IMR-90 (cell line): Measurements from ENCODE around the gene IQGAP2. TPM values are rescaled to one million over a fixed set of nuclear protein-coding genes. Genes with fewer than 3 reads are reported as not detected.

Experiments
- ATAC-seq: fragments of 200-7000 bp; cut with Tn5 transposase; 2 replicates; pipeline ENCODE4 v1.9.1; 2020; ENCODE audit warnings: low read depth, mild to moderate bottlenecking, moderate library complexity
- BruUV-seq: library from RNA; stranded (reverse); fragments of 400-500 nt; replicated peaks from 2 replicates; lab custom pipeline; 2021; lab: Mats Ljungman, UMichigan
- CTCF ChIA-PET: fragments of 300-600 bp; formaldehyde crosslinking; extraction: SDS; loops from one replicate; lab custom pipeline; 2021; ENCODE audit warnings: antibody characterized with exemption; lab: Yijun Ruan, JAX
- POLR2A ChIA-PET: fragments of 300-600 bp; sonication (Branson Sonifier 250); formaldehyde crosslinking; loops from one replicate; lab custom pipeline; 2022; ENCODE audit warnings: antibody characterized with exemption; ENCODE audit not compliant: unreplicated experiment; lab: Charles Lee
- DNase-seq: peaks from one replicate; pipeline ENCODE4 v3.0.0; 2013
- H2AFZ ChIP-seq: replicated peaks from 2 replicates; pipeline ENCODE3; 2013; ENCODE audit warnings: low read length, mild to moderate bottlenecking; ENCODE audit not compliant: poor library complexity
- H2AK5ac ChIP-seq: 2 replicates; pipeline ENCODE4 v1.6.1; 2013; ENCODE audit warnings: low read depth, low read length, inconsistent platforms
- H2AK9ac ChIP-seq: replicated peaks from 2 replicates; pipeline ENCODE3; 2013; ENCODE audit warnings: mild to moderate bottlenecking, low read depth, low read length, moderate library complexity; ENCODE audit not compliant: poor library complexity
- H2BK120ac ChIP-seq: 2 replicates; pipeline ENCODE4 v1.6.1; 2013; ENCODE audit warnings: low read depth, low read length, inconsistent platforms
- H2BK15ac ChIP-seq: 3 replicates; pipeline ENCODE4 v1.6.1; 2013; ENCODE audit warnings: low read depth, low read length, inconsistent platforms
- H2BK20ac ChIP-seq: 2 replicates; pipeline ENCODE4 v1.6.1; 2013; ENCODE audit warnings: low read depth, mild to moderate bottlenecking, inconsistent platforms, low read length, moderate library complexity
- H2BK5ac ChIP-seq: 2 replicates; pipeline ENCODE4 v1.6.1; 2013; ENCODE audit warnings: mild to moderate bottlenecking, low read depth, low read length, inconsistent platforms; ENCODE audit not compliant: poor library complexity, severe bottlenecking
- H3K14ac ChIP-seq: replicated peaks from 2 replicates; pipeline ENCODE4 v1.6.1; 2013; ENCODE audit warnings: low read depth, low read length, inconsistent platforms
- H3K18ac ChIP-seq: 2 replicates; pipeline ENCODE4 v1.6.1; 2013; ENCODE audit warnings: low read depth, low read length, control low read depth
- H3K23ac ChIP-seq: 2 replicates; pipeline ENCODE4 v1.6.1; 2013; ENCODE audit warnings: low read depth, low read length, inconsistent platforms
- H3K27ac ChIP-seq: 2 replicates; pipeline ENCODE4 v1.5.1; 2013; ENCODE audit warnings: mild to moderate bottlenecking, control low read depth, low read length; ENCODE audit not compliant: insufficient read depth
- H3K27me3 ChIP-seq: 2 replicates; pipeline ENCODE4 v1.6.1; 2013; ENCODE audit warnings: low read length; ENCODE audit not compliant: control insufficient read depth, insufficient read depth
- H3K36me3 ChIP-seq: 2 replicates; pipeline ENCODE4 v1.6.1; 2013; ENCODE audit warnings: low read length, mixed read lengths; ENCODE audit not compliant: control insufficient read depth, insufficient read depth
- H3K4ac ChIP-seq: 2 replicates; pipeline ENCODE4 v1.6.1; 2013; ENCODE audit warnings: low read depth, low read length, inconsistent platforms
- H3K4me1 ChIP-seq: 2 replicates; pipeline ENCODE4 v1.6.1; 2013; ENCODE audit warnings: low read length, mixed read lengths; ENCODE audit not compliant: control insufficient read depth, insufficient read depth
- H3K4me2 ChIP-seq: 2 replicates; pipeline ENCODE4 v1.6.1; 2013; ENCODE audit warnings: low read depth, mild to moderate bottlenecking, control low read depth, low read length, moderate library complexity
- H3K4me3 ChIP-seq: 2 replicates; pipeline ENCODE4 v1.5.1; 2013; ENCODE audit warnings: low read depth, mild to moderate bottlenecking, control low read depth, low read length, moderate library complexity; ENCODE audit not compliant: insufficient read depth
- H3K56ac ChIP-seq: 2 replicates; pipeline ENCODE4 v1.6.1; 2013; ENCODE audit warnings: low read length, inconsistent platforms; ENCODE audit not compliant: insufficient read depth; ENCODE audit errors: extremely low read depth
- H3K79me1 ChIP-seq, 2 experiments: 2 replicates each; pipeline ENCODE4 v1.6.1; 2013; ENCODE audit warnings: low read length in 2 of 2, inconsistent platforms in 1 of 2, low read depth in 1 of 2
- H3K9ac ChIP-seq: 2 replicates; pipeline ENCODE4 v1.6.1; 2013; ENCODE audit warnings: low read depth, low read length, control low read depth
- H3K9me1 ChIP-seq: 2 replicates; pipeline ENCODE4 v1.6.1; 2013; ENCODE audit warnings: low read length, inconsistent platforms; ENCODE audit not compliant: insufficient read depth
- H3K9me3 ChIP-seq: 2 replicates; pipeline ENCODE4 v1.6.1; 2013; ENCODE audit warnings: low read length; ENCODE audit not compliant: control insufficient read depth, insufficient read depth
- H4K20me1 ChIP-seq: 2 replicates; pipeline ENCODE4 v1.6.1; 2013; ENCODE audit warnings: low read length, inconsistent platforms; ENCODE audit not compliant: insufficient read depth
- H4K5ac ChIP-seq: 2 replicates; pipeline ENCODE4 v1.6.1; 2013; ENCODE audit warnings: mild to moderate bottlenecking, low read depth, low read length, control low read depth
- H4K8ac ChIP-seq, 2 experiments: 2 replicates each; pipeline ENCODE4 v1.6.1; 2013; ENCODE audit warnings: low read depth in 2 of 2, low read length in 2 of 2, control low read depth in 1 of 2, inconsistent platforms in 1 of 2
- H4K91ac ChIP-seq: 2 replicates; pipeline ENCODE4 v1.6.1; 2013; ENCODE audit warnings: low read depth, low read length, inconsistent platforms; ENCODE audit not compliant: insufficient read depth
- CEBPB ChIP-seq: IDR thresholded peaks from 2 replicates; pipeline ENCODE4 v1.6.1; 2012; ENCODE audit warnings: low read depth, low read length, improper control_type of control experiment
- CHD1 ChIP-seq: IDR thresholded peaks from 2 replicates; pipeline ENCODE4 v1.6.1; 2012; ENCODE audit warnings: low read depth, low read length, improper control_type of control experiment
- CTCF ChIP-seq: conservative IDR thresholded peaks from 2 replicates; pipeline ENCODE4 v1.5.1; 2012; ENCODE audit warnings: mild to moderate bottlenecking, low read depth, low read length, improper control_type of control experiment
- ELK1 ChIP-seq: fragments of 150-350 bp; IDR thresholded peaks from 2 replicates; pipeline ENCODE4 v1.6.1; 2016; ENCODE audit warnings: low read depth, mild to moderate bottlenecking, low read length, moderate library complexity, borderline replicate concordance
- FOS ChIP-seq: fragments of 150-350 bp; IDR thresholded peaks from 2 replicates; pipeline ENCODE4 v1.6.1; 2016; ENCODE audit warnings: low read depth, low read length
- MAFK ChIP-seq: IDR thresholded peaks from 2 replicates; pipeline ENCODE4 v1.6.1; 2012; ENCODE audit warnings: low read depth, low read length, improper control_type of control experiment
- MAZ ChIP-seq: IDR thresholded peaks from 2 replicates; pipeline ENCODE4 v1.6.1; 2012; ENCODE audit warnings: low read depth, mild to moderate bottlenecking, low read length, improper control_type of control experiment, moderate library complexity, borderline replicate concordance
- MXI1 ChIP-seq: IDR thresholded peaks from 2 replicates; pipeline ENCODE4 v1.6.1; 2012; ENCODE audit warnings: low read depth, mild to moderate bottlenecking, low read length, moderate library complexity, borderline replicate concordance
- NFE2L2 ChIP-seq: fragments of 150-350 bp; IDR thresholded peaks from 2 replicates; pipeline ENCODE4 v1.6.1; 2016; ENCODE audit warnings: low read depth, mild to moderate bottlenecking, low read length
- POLR2A ChIP-seq: IDR thresholded peaks from 2 replicates; pipeline ENCODE4 v1.6.1; 2012; ENCODE audit warnings: mild to moderate bottlenecking, low read depth, low read length
- RAD21 ChIP-seq: IDR thresholded peaks from 2 replicates; pipeline ENCODE4 v1.6.1; 2012; ENCODE audit warnings: low read length, improper control_type of control experiment
- RCOR1 ChIP-seq: IDR thresholded peaks from 2 replicates; pipeline ENCODE4 v1.6.1; 2012; ENCODE audit warnings: mild to moderate bottlenecking, low read length, improper control_type of control experiment; ENCODE audit not compliant: insufficient replicate concordance
- RFX5 ChIP-seq: IDR thresholded peaks from 2 replicates; pipeline ENCODE4 v1.8.0; 2012; ENCODE audit warnings: low read depth, mild to moderate bottlenecking, low read length, moderate library complexity
- SMC3 ChIP-seq: fragments of 150-350 bp; IDR thresholded peaks from 2 replicates; pipeline ENCODE4 v1.6.1; 2016; ENCODE audit warnings: low read depth, mild to moderate bottlenecking, antibody characterized with exemption, low read length, moderate library complexity
- USF2 ChIP-seq: fragments of 150-350 bp; IDR thresholded peaks from 2 replicates; pipeline ENCODE4 v1.6.1; 2017; ENCODE audit warnings: mild to moderate bottlenecking, antibody characterized with exemption, low read length, low read depth
- WGBS, 2 experiments: methylation state at CpG; one replicate each; pipeline versions ENCODE4 v1.1.5 to v1.1.7; 2013; ENCODE audit warnings: missing lambda C conversion rate in 2 of 2; ENCODE audit not compliant: insufficient read length in 1 of 2; ENCODE audit errors: extremely low coverage in 2 of 2; 5-methylcytosine and 5-hydroxymethylcytosine counted together
- dilution Hi-C: fragments of 300-500 bp; cut with HindIII; formaldehyde crosslinking; loops from one replicate; pipeline ENCODE4 v1.14.3; 2018; ENCODE audit warnings: low sequenced_read_pairs; ENCODE audit not compliant: unreplicated experiment
- in situ Hi-C: fragments of 300-500 bp; cut with MboI; formaldehyde crosslinking; loops from 3 replicates; pipeline ENCODE4 v1.14.3; 2019; ENCODE audit warnings: low sequenced_read_pairs, inconsistent platforms, mixed read lengths
- intact Hi-C: fragments of 100-400 bp; cut with micrococcal nuclease; formaldehyde crosslinking; loops from 2 replicates; pipeline ENCODE4 v1.10.0; 2022
- polyA plus RNA-seq, 3 experiments: library from polyadenylated mRNA; depleted of rRNA; stranded (reverse); fragments of >200 nt; gene quantifications; 2 replicates each; pipeline ENCODE4 v1.2.3, GENCODE V29; 2012; ENCODE audit warnings: low replicate concordance in 1 of 3
- total RNA-seq: library from RNA; depleted of rRNA; stranded (reverse); fragments of >200 nt; gene quantifications from 2 replicates; pipeline ENCODE4 v1.2.3, GENCODE V29; 2012

The IQGAP2 gene
- total and polyA plus RNA-seq, 2 of the 4 experiments (the other 2 are of a cell fraction), result 0.21 to 0.36 TPM

DNA sequence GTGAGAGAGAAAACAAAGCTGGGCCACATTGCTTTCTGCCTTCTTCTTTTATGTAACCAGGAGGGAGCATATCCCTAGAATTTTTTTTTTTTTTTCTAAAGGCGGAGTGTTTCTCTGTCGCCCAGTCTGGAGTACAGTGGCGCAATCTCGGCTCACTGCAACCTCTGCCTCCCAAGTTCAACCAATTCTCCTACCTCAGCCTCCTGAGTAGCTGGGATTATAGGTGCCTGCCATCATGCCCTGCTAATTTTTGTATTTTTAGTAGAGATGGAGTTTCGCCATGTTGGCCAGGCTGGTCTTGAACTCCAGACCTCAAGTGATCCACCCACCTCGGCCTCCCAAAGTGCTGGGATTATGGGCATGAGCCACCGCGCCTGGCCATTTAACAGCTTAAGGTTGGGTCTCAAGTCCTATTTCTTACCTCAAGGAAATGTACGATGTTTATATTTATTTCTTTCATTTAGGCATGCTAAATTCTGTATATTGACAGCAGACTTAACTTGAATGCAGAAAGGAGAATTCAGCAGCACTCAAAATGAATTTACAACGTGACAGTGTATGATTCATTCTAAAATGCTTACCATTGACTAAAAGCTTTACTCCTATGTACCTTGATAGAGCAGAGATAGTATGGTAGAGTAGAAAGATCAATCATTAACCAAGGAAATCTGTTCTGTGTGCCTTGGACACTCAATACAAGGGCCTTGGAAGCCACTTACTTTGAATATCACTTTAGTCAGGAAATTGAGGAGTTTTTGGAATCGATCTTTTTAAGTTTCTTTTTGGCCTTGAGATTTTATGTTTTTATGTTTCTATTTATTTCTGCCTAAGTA is 119.2 kb downstream of the IQGAP2 start:
- no peaks in the 10 kb centered on the region for H3K4me1 ChIP-seq
- H3K4me3 ChIP-seq, result no peak overlapping the region
- H4K5ac ChIP-seq, result no peak overlapping the region
- H2AFZ ChIP-seq, result no peak overlapping the region
- intact Hi-C loops (no loop called here), in situ Hi-C loops (no loop called here), dilution Hi-C loops (no loop called here)
- H4K91ac ChIP-seq, result no peak overlapping the region
- H3K27ac ChIP-seq, result no peak overlapping the region
- POLR2A ChIA-PET, result no interaction called here
- H3K4ac ChIP-seq, result no peak overlapping the region
- H2BK5ac ChIP-seq, result no peak overlapping the region
- H3K36me3 ChIP-seq, result no peaks in the 10 kb centered on the region
- ATAC-seq (no peak), DNase-seq (no peak)
- CTCF ChIA-PET, result no interaction called here
- no TSS peak for BruUV-seq
- no peaks in the 10 kb centered on the region for H3K9me3 ChIP-seq
- no peak overlapping the region for H3K18ac ChIP-seq
- WGBS, 2 experiments, result 100% methylated on average over 1 of the region's 11 CpGs; no CpG with 5 or more reads in 1 of the 2 experiments
- no peak overlapping the region for H2BK120ac ChIP-seq
- no peaks in the 10 kb centered on the region for H3K79me1 ChIP-seq
- H4K8ac ChIP-seq, result no peak overlapping the region
- H3K56ac ChIP-seq, result no peak overlapping the region
- no peak overlapping the region for H2AK5ac ChIP-seq
- no peaks in the 10 kb centered on the region for H3K9me1 ChIP-seq
- H2AK9ac ChIP-seq, result no peak overlapping the region
- no peak overlapping the region for H3K4me2 ChIP-seq
- H3K27me3 ChIP-seq, result peaks cover 5% of the 10 kb centered on the region
- H2BK20ac ChIP-seq, result no peak overlapping the region
- no peak overlapping the region for H3K14ac ChIP-seq
- H3K9ac ChIP-seq, result no peak overlapping the region
- H2BK15ac ChIP-seq, result no peak overlapping the region
- H4K20me1 ChIP-seq, result no peaks in the 10 kb centered on the region
- H3K23ac ChIP-seq, result no peak overlapping the region
- TF ChIP-seq MXI1 (no peak), FOS (no peak), RAD21 (no peak), NFE2L2 (no peak), ELK1 (no peak), RCOR1 (no peak), MAFK (no peak), SMC3 (no peak), POLR2A (no peak), MAZ (no peak), USF2 (no peak), CTCF (no peak), CEBPB (no peak), RFX5 (no peak), CHD1 (no peak)
